Small intestine (tissue), 7 donors: ENCODE measurements around the gene TRDMT1. TPM values are rescaled to one million over a fixed set of nuclear protein-coding genes. Genes with fewer than 3 reads are reported as not detected.
A peak's percentile ranks its signal among the peaks of the same experiment; 100 is the strongest.

ENCODE experiments used
- DNase-seq, 2 donors: peaks; one replicate each; pipeline versions ENCODE4 v3.0.0 to v3.0.0-alpha.2; 2013
- FAIRE-seq: peaks from 2 replicates; lab custom pipeline; 2012; peaks lifted over from hg19 to GRCh38; lab: Jason Lieb, UNC
- H3K27ac ChIP-seq, 3 donors: one replicate each; pipeline ENCODE4 v1.5.1; 2013; ENCODE audit warnings: low read length in 2 of 3, mild to moderate bottlenecking in 2 of 3, control low read depth in 1 of 3, inconsistent platforms in 1 of 3, low read depth in 1 of 3, moderate library complexity in 1 of 3
- H3K27me3 ChIP-seq, 3 donors: one replicate each; pipeline ENCODE4 v1.6.1; 2013; ENCODE audit warnings: low read length in 3 of 3, inconsistent platforms in 1 of 3; ENCODE audit not compliant: control insufficient read depth in 3 of 3, insufficient read depth in 3 of 3
- H3K36me3 ChIP-seq, 3 donors: one replicate each; pipeline ENCODE4 v1.6.1; 2013; ENCODE audit warnings: low read length in 3 of 3, inconsistent platforms in 1 of 3, low read depth in 1 of 3, mild to moderate bottlenecking in 1 of 3, moderate library complexity in 1 of 3; ENCODE audit not compliant: control insufficient read depth in 3 of 3, insufficient read depth in 2 of 3
- H3K4me1 ChIP-seq, 3 donors: one replicate each; pipeline ENCODE4 v1.6.1; 2013; ENCODE audit warnings: low read length in 2 of 3, inconsistent platforms in 1 of 3, low read depth in 1 of 3, mild to moderate bottlenecking in 1 of 3, moderate library complexity in 1 of 3; ENCODE audit not compliant: control insufficient read depth in 3 of 3, insufficient read depth in 2 of 3
- H3K4me3 ChIP-seq, 3 donors: one replicate each; pipeline ENCODE4 v1.5.1; 2013; ENCODE audit warnings: low read length in 3 of 3, control low read depth in 1 of 3, inconsistent platforms in 1 of 3, low read depth in 1 of 3, mild to moderate bottlenecking in 1 of 3, moderate library complexity in 1 of 3
- H3K9me3 ChIP-seq, 2 donors: one replicate each; pipeline ENCODE4 v1.6.1; 2013; ENCODE audit warnings: low read depth in 1 of 2, low read length in 1 of 2; ENCODE audit not compliant: control insufficient read depth in 2 of 2, insufficient read depth in 1 of 2
- WGBS, 3 donors: extraction: QIAGEN DNeasy Blood & Tissue Kit; methylation state at CpG; one replicate each; pipeline ENCODE4 v1.1.7; 2013; 5-methylcytosine and 5-hydroxymethylcytosine counted together
- polyA plus RNA-seq, 4 donors: library from polyadenylated mRNA; stranded (reverse) in 3 of 4; unstranded in 1 of 4; fragments of 200-250 nt in 3 of 4; fragments of 120-200 nt in 1 of 4; gene quantifications; one replicate each; pipeline versions ENCODE4 v1.2.1 to v1.2.3, GENCODE V29; 2013
- donor health status: healthy with polysubstance abuse.
- donor health status: control.
- donor health status: control.
- donor health status: Bipolar disorder and iron deficiency.
- donor health status: healthy.

Gene TRDMT1
- polyA plus RNA-seq, 4 donors: 1.4 to 6.0 (median 1.9) TPM

DNA sequence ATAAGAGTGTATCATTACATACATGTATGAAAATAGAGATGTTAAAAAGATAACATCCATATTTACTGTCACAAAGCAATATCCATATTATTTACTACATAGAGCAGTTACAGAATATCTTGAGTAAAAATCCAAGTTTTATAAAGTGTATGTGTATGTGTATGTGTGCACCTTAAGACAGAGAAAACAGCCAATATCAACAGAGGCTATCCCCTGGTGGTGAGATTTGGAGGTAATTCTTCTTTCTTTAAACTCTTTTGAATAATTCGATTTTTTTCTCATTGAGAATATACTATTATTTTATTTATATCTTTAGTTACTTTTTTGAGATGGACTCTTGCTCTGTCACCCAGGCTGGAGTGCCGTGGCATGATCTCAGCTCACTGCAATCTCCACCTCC lies 18.4 kb downstream of the TRDMT1 start:
- 94 to 98% (median 98%) methylated on average over 2 of the region's 2 CpGs for WGBS, 3 donors
- no peak for FAIRE-seq

GRCh38 chr10:17181751-17182150 lies 19.7 kb downstream of the TRDMT1 start:
- Histone ChIP-seq H3K4me3 (no peak overlapping the region), H3K4me1 (no peaks in the 10 kb centered on the region), H3K27me3 (no peaks in the 10 kb centered on the region), H3K27ac (no peak overlapping the region), H3K36me3 (no peaks in the 10 kb centered on the region), H3K9me3 (no peaks in the 10 kb centered on the region)
- DNase-seq (no peak), FAIRE-seq (no peak)
- 64 to 76% (median 68%) methylated on average over 3 of the region's 3 CpGs for WGBS, 3 donors

More for the DNA sequence above, 18.4 kb downstream of the TRDMT1 start:
- H3K27me3 ChIP-seq: no peaks in the 10 kb centered on the region
- H3K27ac ChIP-seq: no peak overlapping the region
- no peak for DNase-seq
- H3K4me3 ChIP-seq: no peak overlapping the region
- no peaks in the 10 kb centered on the region for H3K36me3 ChIP-seq
- no peaks in the 10 kb centered on the region for H3K9me3 ChIP-seq
- no peaks in the 10 kb centered on the region for H3K4me1 ChIP-seq

GRCh38 chr10:17181110-17181509 lies 20.4 kb downstream of the TRDMT1 start:
- FAIRE-seq: no peak
- Histone ChIP-seq H3K36me3 (no peaks in the 10 kb centered on the region), H3K27ac (no peak overlapping the region), H3K27me3 (no peaks in the 10 kb centered on the region), H3K4me3 (no peak overlapping the region), H3K9me3 (no peaks in the 10 kb centered on the region), H3K4me1 (no peaks in the 10 kb centered on the region)
- 93 to 96% (median 95%) methylated on average over 5 of the region's 5 CpGs for WGBS, 3 donors
- no peak for DNase-seq

DNA sequence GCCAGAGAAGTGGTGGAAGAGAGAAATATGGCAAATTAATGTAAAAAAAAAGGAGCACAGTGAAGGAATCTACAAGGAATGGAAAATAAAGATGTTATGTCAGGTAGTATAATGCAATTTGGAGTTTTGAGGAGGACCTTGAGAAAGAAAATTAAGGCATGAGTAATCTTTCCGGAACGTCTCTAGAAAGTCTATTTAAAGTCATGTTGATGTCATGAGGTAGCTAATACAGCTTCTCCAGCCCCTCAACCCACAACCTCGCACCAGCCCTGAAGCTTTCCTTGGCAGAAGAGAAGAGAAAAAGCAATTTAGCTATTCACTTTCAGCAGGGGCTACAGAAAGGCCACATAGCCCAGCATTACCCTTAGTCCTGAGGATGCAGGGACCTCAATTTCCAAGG lies 22.5 kb downstream of the TRDMT1 start:
- H3K27ac ChIP-seq: no peak overlapping the region
- 87 to 96% (median 88%) methylated on average over 3 of the region's 3 CpGs for WGBS, 3 donors
- H3K36me3 ChIP-seq: no peaks in the 10 kb centered on the region
- H3K4me3 ChIP-seq: no peak overlapping the region
- H3K27me3 ChIP-seq: no peaks in the 10 kb centered on the region
- no peaks in the 10 kb centered on the region for H3K9me3 ChIP-seq
- no peaks in the 10 kb centered on the region for H3K4me1 ChIP-seq
- DNase-seq (no peak), FAIRE-seq (no peak)

DNA sequence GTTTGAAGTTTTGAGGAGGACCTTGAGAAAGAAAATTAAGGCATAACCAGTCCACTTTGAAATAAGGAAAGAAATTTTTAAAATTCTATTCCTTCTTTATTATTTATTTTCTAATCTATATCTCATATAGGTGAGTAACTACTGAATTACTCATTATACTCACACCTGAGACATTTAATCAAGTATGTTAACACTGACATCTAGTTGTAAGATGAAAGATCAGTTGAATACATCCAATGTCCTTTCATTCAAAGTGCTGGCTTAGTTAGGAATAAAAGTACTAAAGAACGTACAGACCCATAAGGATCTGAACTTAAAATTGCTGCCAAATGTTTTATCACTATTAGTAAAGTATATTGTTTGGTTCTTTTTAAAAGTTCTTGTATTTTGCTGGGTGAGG lies 23.5 kb downstream of the TRDMT1 start:
- peak; percentile 19 for FAIRE-seq
- Histone ChIP-seq H3K4me3 (no peak overlapping the region), H3K4me1 (no peaks in the 10 kb centered on the region), H3K27me3 (no peaks in the 10 kb centered on the region), H3K27ac (no peak overlapping the region), H3K9me3 (no peaks in the 10 kb centered on the region), H3K36me3 (no peaks in the 10 kb centered on the region)
- WGBS, 3 donors: 82 to 95% (median 83%) methylated on average over 1 of the region's 1 CpG
- peak in 1 of 2 donors; percentile 25 for DNase-seq

DNA sequence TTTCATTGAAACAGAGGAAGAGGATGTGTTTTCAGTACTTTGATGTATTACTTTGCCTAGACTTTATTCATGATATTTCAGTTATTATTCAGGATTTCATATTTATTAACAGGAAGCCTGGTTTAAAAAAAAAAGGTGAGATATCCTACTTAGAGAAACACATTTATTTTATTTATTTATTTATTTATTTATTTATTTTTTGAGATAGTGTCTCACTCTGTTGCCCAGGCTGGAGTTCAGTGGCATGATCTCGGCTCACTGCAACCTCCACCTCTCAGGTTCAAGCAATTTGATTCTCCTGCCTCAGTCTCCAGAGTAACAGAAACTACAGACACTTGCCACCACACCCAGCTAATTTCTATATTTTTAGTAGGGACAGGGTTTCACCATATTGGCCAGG lies 24.5 kb downstream of the TRDMT1 start:
- DNase-seq: no peak
- no peaks in the 10 kb centered on the region for H3K9me3 ChIP-seq
- H3K36me3 ChIP-seq: no peaks in the 10 kb centered on the region
- no peak for FAIRE-seq
- no peaks in the 10 kb centered on the region for H3K4me1 ChIP-seq
- H3K27me3 ChIP-seq: no peaks in the 10 kb centered on the region
- WGBS, 3 donors: 95 to 100% (median 96%) methylated on average over 1 of the region's 1 CpG
- H3K27ac ChIP-seq: no peak overlapping the region
- no peak overlapping the region for H3K4me3 ChIP-seq

GRCh38 chr10:17176091-17176490 lies 25.4 kb downstream of the TRDMT1 start:
- Histone ChIP-seq H3K27me3 (no peaks in the 10 kb centered on the region), H3K36me3 (peaks cover 0 to 2% (median 2%) of the 10 kb centered on the region in 3 donors), H3K9me3 (no peaks in the 10 kb centered on the region), H3K4me3 (no peak overlapping the region), H3K4me1 (no peaks in the 10 kb centered on the region), H3K27ac (no peak overlapping the region)
- no peak for DNase-seq
- no peak for FAIRE-seq

GRCh38 chr10:17175551-17175950 lies 25.9 kb downstream of the TRDMT1 start:
- Histone ChIP-seq H3K27ac (no peak overlapping the region), H3K4me1 (no peaks in the 10 kb centered on the region), H3K36me3 (peaks cover 0 to 3% (median 2%) of the 10 kb centered on the region in 3 donors), H3K9me3 (no peaks in the 10 kb centered on the region), H3K4me3 (no peak overlapping the region), H3K27me3 (no peaks in the 10 kb centered on the region)
- DNase-seq: no peak
- FAIRE-seq: no peak
- 61 to 80% (median 62%) methylated on average over 4 of the region's 4 CpGs for WGBS, 3 donors

DNA sequence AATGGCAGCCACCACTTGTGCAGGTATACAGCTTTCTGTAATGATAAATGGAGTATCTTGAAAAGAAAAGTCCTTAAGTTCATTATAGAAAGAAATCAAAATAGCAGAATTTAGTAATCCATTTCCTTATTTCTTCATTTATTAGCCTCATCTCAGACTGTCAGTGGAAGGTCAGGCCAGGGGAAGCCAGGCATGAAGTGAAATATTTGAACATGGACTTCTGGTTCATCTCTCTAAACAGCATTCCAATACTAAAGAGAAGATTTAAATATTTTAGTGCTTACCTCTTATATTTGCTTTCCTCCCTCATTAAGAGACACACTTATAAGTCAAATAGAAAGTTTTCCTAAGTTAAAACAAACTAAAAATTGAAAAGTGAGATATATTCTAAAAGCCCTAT lies 26.8 kb downstream of the TRDMT1 start:
- DNase-seq (no peak), FAIRE-seq (no peak)
- no peak overlapping the region for H3K4me3 ChIP-seq
- peaks cover 0 to 3% (median 2%) of the 10 kb centered on the region in 3 donors for H3K36me3 ChIP-seq
- no peaks in the 10 kb centered on the region for H3K27me3 ChIP-seq
- H3K9me3 ChIP-seq: no peaks in the 10 kb centered on the region
- no peaks in the 10 kb centered on the region for H3K4me1 ChIP-seq
- no peak overlapping the region for H3K27ac ChIP-seq
